Uterus (tissue), 4 donors: ENCODE measurements around the gene RUFY1. TPM values are rescaled to one million over a fixed set of nuclear protein-coding genes. Genes with fewer than 3 reads are reported as not detected.

ENCODE experiments used
- DNase-seq, 2 donors: peaks; one replicate each; pipeline ENCODE4 v3.0.0-alpha.2; 2019 to 2020
- H3K27ac ChIP-seq, 2 donors: fragments of 200-600 bp; sonication (generic); 1 replicate in 1 of 2; 2 replicates in 1 of 2; pipeline ENCODE4 v1.5.1; 2016 to 2018
- H3K27me3 ChIP-seq, 2 donors: fragments of 200-600 bp; sonication (generic); one replicate each; pipeline ENCODE4 v1.5.1; 2018 to 2019; ENCODE audit warnings: control low read depth in 1 of 2
- H3K36me3 ChIP-seq, 2 donors: fragments of 200-600 bp; sonication (generic); one replicate each; pipeline ENCODE4 v1.5.1; 2019; ENCODE audit warnings: control low read depth in 1 of 2
- H3K4me1 ChIP-seq, 2 donors: fragments of 200-600 bp; sonication (generic); one replicate each; pipeline ENCODE4 v1.5.1; 2018 to 2019; ENCODE audit warnings: control low read depth in 1 of 2
- H3K4me3 ChIP-seq, 2 donors: fragments of 200-600 bp; sonication (generic); 1 replicate in 1 of 2; 2 replicates in 1 of 2; pipeline ENCODE4 v1.5.1; 2018 to 2019; ENCODE audit warnings: mild to moderate bottlenecking in 1 of 2
- H3K9me3 ChIP-seq, 2 donors: fragments of 200-600 bp; sonication (generic); one replicate each; pipeline ENCODE4 v1.5.1; 2019; ENCODE audit warnings: control low read depth in 1 of 2
- POLR2A ChIP-seq, 2 donors: fragments of 450-650 bp; IDR thresholded peaks; one replicate each; pipeline ENCODE4 v1.6.1; 2016; ENCODE audit warnings: antibody characterized with exemption in 2 of 2, mild to moderate bottlenecking in 1 of 2, moderate library complexity in 1 of 2
- intact Hi-C: fragments of 100-400 bp; cut with DNase I; formaldehyde crosslinking; loops from one replicate; pipeline ENCODE4 v1.15.1; 2023; ENCODE audit warnings: low total_unique reads
- total RNA-seq, 4 donors: library from RNA; depleted of rRNA in 3 of 4; stranded (reverse); fragments of >200 nt in 3 of 4; gene quantifications; one replicate each; pipeline versions ENCODE4 v1.1.0 to v1.2.4, GENCODE V29; 2014 to 2023
- TF ChIP-seq, protein P1 (sequence below), 4 experiments: fragments of 200-600 bp in 2 of 4; fragments of 450-650 bp in 2 of 4; sonication (generic) in 2 of 4; IDR thresholded peaks; one replicate each; pipeline ENCODE4 v1.5.1; 2016 to 2019; ENCODE audit warnings: antibody characterized with exemption in 4 of 4, mild to moderate bottlenecking in 2 of 4, moderate library complexity in 1 of 4
- donor health status: DM: yes; HTN: yes; CAD: no.

Gene RUFY1
- total RNA-seq, 4 donors from 2014 or later, result 8.2 to 59.2 (median 42.1) TPM

DNA sequence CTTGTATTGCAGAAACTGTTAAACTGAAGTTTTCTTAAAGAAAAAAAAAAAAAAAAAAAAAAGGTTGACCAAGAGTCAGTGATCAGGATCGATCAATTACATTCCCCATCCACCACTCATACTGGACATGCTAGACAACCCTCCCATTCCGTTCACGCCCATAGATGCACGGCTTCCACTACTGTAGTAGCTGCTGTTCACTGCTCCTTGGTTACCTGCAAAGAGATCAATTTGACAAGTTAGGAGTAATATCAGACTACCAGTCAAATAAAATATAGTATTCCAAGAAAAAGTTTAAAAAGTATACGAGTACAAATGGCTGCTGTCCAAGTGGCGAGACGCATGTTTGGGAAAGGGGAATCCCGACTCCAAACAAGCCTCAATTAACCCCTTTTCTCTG lies 64.4 kb downstream of the RUFY1 start:
- H3K9me3 ChIP-seq, result no peaks in the 10 kb centered on the region
- H3K27ac ChIP-seq, result no peak overlapping the region
- intact Hi-C loops, result no loop called here
- TF ChIP-seq, protein P1, sequence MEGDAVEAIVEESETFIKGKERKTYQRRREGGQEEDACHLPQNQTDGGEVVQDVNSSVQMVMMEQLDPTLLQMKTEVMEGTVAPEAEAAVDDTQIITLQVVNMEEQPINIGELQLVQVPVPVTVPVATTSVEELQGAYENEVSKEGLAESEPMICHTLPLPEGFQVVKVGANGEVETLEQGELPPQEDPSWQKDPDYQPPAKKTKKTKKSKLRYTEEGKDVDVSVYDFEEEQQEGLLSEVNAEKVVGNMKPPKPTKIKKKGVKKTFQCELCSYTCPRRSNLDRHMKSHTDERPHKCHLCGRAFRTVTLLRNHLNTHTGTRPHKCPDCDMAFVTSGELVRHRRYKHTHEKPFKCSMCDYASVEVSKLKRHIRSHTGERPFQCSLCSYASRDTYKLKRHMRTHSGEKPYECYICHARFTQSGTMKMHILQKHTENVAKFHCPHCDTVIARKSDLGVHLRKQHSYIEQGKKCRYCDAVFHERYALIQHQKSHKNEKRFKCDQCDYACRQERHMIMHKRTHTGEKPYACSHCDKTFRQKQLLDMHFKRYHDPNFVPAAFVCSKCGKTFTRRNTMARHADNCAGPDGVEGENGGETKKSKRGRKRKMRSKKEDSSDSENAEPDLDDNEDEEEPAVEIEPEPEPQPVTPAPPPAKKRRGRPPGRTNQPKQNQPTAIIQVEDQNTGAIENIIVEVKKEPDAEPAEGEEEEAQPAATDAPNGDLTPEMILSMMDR (IDR thresholded peaks at IDR 0.05), result no peak
- no peak for TF ChIP-seq POLR2A (IDR thresholded peaks at IDR 0.05)
- H3K36me3 ChIP-seq, result no peaks in the 10 kb centered on the region
- H3K27me3 ChIP-seq, result no peaks in the 10 kb centered on the region
- no peak for DNase-seq
- no peak overlapping the region for H3K4me3 ChIP-seq
- peaks cover 5 to 9% of the 10 kb centered on the region in 2 donors for H3K4me1 ChIP-seq

DNA sequence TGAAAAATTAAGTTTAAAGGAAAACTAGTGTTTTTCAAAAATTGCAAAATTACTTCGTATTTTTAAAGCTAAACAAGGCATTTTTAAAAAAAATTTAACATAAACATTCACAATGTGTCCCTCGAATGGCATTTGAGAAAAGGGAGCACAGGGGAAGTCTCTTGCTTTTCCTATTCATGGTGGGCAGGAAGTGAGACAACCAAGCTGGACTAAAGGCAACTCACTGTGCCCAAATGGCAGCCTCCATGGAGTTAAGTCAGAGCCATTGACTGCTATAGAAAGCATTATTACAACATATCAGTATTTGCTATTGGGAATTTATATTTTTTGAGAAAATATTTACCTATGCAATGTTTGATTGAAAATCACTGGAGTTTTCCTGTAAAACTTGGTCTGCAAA lies 64.8 kb downstream of the RUFY1 start:
- no peaks in the 10 kb centered on the region for H3K9me3 ChIP-seq
- intact Hi-C loops, result no loop called here
- TF ChIP-seq, protein P1 (IDR thresholded peaks at IDR 0.05), result no peak
- no peak for TF ChIP-seq POLR2A (IDR thresholded peaks at IDR 0.05)
- peaks cover 9% of the 10 kb centered on the region in 2 donors for H3K4me1 ChIP-seq
- no peak overlapping the region for H3K4me3 ChIP-seq
- no peak for DNase-seq
- no peaks in the 10 kb centered on the region for H3K27me3 ChIP-seq
- no peak overlapping the region for H3K27ac ChIP-seq
- H3K36me3 ChIP-seq, result no peaks in the 10 kb centered on the region

DNA sequence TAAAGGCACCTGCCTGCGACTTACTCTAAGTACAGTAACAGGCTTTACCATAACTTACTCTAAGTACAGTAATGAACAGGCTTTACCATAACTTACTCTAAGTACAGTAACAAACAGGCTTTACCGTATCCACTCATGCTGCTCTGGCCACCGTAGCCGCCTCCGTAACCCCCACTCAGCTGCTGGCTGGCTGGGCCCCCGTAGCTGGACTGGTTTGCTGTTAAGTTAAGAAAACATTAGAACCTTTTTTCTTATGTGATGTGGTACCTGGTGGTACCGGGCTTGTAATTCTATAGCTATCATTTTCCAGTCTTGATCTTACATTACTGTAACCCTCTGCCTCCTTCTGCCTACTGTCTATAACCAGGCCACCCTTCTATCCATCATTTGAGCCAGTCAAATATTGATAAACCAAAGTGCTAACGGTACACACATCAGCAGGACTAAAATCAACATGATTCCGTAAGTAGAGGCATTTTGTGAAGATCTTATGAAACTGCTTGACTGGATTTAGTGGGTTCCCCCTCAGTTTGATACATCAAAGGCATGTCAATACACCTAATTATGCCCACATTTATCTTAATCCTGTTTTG lies 65.7 kb downstream of the RUFY1 start:
- peaks cover 16% of the 10 kb centered on the region in 2 donors for H3K4me1 ChIP-seq
- H3K9me3 ChIP-seq, result no peaks in the 10 kb centered on the region
- no peak overlapping the region for H3K4me3 ChIP-seq
- no peak for TF ChIP-seq POLR2A (IDR thresholded peaks at IDR 0.05)
- TF ChIP-seq, protein P1 (IDR thresholded peaks at IDR 0.05), result no peak
- DNase-seq, result no peak
- intact Hi-C loops, result no loop called here
- H3K27ac ChIP-seq, result no peak overlapping the region
- H3K36me3 ChIP-seq, result no peaks in the 10 kb centered on the region
- H3K27me3 ChIP-seq, result no peaks in the 10 kb centered on the region

DNA sequence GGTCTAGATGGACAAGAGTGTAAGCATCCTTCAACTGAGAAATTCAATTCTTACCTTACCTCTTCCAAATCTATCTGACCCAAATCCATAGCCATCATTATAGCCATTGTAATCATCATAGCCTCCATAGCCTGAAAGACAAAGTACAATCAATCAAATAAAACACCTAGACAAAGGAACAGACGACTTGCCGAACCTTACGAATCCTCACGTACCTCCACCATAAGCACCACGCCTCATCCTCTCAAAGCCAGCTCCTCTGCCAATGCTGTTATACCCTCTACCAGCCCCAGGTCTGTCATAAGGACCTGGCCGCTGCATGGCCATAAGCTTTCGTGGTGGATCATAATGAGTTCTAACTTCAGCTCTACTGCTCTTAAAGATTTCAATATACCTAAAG lies 67.6 kb downstream of the RUFY1 start:
- TF ChIP-seq, protein P1 (IDR thresholded peaks at IDR 0.05), result no peak
- TF ChIP-seq POLR2A (IDR thresholded peaks at IDR 0.05), result no peak
- intact Hi-C loops, result no loop called here
- no peak for DNase-seq
- Histone ChIP-seq H3K4me1 (peaks cover 20 to 24% of the 10 kb centered on the region in 2 donors), H3K27me3 (no peaks in the 10 kb centered on the region), H3K36me3 (no peaks in the 10 kb centered on the region), H3K9me3 (no peaks in the 10 kb centered on the region), H3K27ac (no peak overlapping the region), H3K4me3 (no peak overlapping the region)

DNA sequence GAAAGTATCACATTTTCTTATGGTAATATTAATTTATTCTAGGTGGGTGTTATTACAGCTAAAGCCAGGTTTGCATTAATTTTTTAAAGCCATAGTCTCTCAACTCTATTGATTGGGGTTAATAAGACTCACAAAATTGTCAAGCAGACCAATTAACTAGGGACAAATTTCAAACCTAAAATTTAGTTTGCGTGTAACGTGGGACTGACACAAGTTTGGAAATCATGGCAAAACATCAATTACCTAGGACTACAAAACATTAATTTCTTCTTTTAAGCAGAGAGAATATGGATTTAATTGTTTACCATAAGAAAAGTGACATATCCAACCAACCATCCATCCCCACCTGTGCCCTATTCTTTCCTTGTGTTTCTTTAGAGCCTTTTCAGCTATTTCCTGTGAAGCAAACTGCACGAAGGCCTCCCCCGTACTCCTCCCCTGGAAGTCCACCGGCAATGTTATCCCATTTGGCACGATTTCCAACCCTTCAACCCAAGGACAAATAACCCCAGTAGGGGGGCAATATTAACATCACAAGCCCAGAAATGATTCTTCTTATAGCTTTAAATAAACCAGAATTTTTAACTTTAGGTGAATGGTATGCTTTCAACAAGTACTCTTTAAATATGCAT lies 68.7 kb downstream of the RUFY1 start:
- H3K4me1 ChIP-seq, result peaks cover 20 to 24% of the 10 kb centered on the region in 2 donors
- intact Hi-C loops, result no loop called here
- H3K36me3 ChIP-seq, result no peaks in the 10 kb centered on the region

More for the DNA sequence above, 68.7 kb downstream of the RUFY1 start:
- peak overlapping the region in 1 of 2 donors; percentile 15 for H3K4me3 ChIP-seq
- no peak for TF ChIP-seq POLR2A (IDR thresholded peaks at IDR 0.05)
- TF ChIP-seq, protein P1 (IDR thresholded peaks at IDR 0.05), result no peak
- peak overlapping the region in 1 of 2 donors; percentile 100 for H3K27ac ChIP-seq
- no peak for DNase-seq
- H3K27me3 ChIP-seq, result no peaks in the 10 kb centered on the region
- no peaks in the 10 kb centered on the region for H3K9me3 ChIP-seq
